Mesenchymal stem cell (in vitro differentiated cells and primary cell): ENCODE measurements around the gene ZNF525.

ENCODE experiments used
- DNase-seq: peaks from one replicate; pipeline ENCODE4 v3.0.0-alpha.2; 2013
- H2AFZ ChIP-seq: one replicate; pipeline ENCODE4 v1.6.1; 2013; ENCODE audit warnings: low read depth, mild to moderate bottlenecking, control low read depth, inconsistent platforms, low read length, moderate library complexity
- H2AK5ac ChIP-seq: 2 replicates; pipeline ENCODE4 v1.6.1; 2013; ENCODE audit warnings: low read length, moderate library complexity, mild to moderate bottlenecking, inconsistent platforms; ENCODE audit not compliant: severe bottlenecking
- H2BK120ac ChIP-seq: one replicate; pipeline ENCODE4 v1.6.1; 2013; ENCODE audit warnings: low read depth, mild to moderate bottlenecking, inconsistent platforms, low read length, moderate library complexity
- H2BK12ac ChIP-seq, 2 experiments: one replicate each; pipeline ENCODE4 v1.6.1; 2013; ENCODE audit warnings: inconsistent platforms in 2 of 2, low read length in 2 of 2, mild to moderate bottlenecking in 2 of 2, moderate library complexity in 2 of 2, control low read depth in 1 of 2
- H2BK15ac ChIP-seq: one replicate; pipeline ENCODE4 v1.6.1; 2013; ENCODE audit warnings: mild to moderate bottlenecking, low read depth, inconsistent platforms; ENCODE audit not compliant: poor library complexity, severe bottlenecking
- H2BK5ac ChIP-seq: 2 replicates; pipeline ENCODE4 v1.6.1; 2013; ENCODE audit warnings: low read depth, mild to moderate bottlenecking, low read length, control low read depth, inconsistent platforms; ENCODE audit not compliant: poor library complexity, severe bottlenecking
- H3K14ac ChIP-seq, 2 experiments: one replicate each; pipeline ENCODE4 v1.6.1; 2013; ENCODE audit warnings: inconsistent platforms in 2 of 2, low read length in 2 of 2, control low read depth in 1 of 2, mild to moderate bottlenecking in 1 of 2, moderate library complexity in 1 of 2
- H3K18ac ChIP-seq, 2 experiments: one replicate each; pipeline ENCODE4 v1.6.1; 2013; ENCODE audit warnings: inconsistent platforms in 2 of 2, low read length in 2 of 2, control low read depth in 1 of 2, low read depth in 1 of 2, mild to moderate bottlenecking in 1 of 2
- H3K23ac ChIP-seq, 2 experiments: one replicate each; pipeline ENCODE4 v1.6.1; 2013; ENCODE audit warnings: inconsistent platforms in 2 of 2, low read length in 2 of 2, mild to moderate bottlenecking in 2 of 2, moderate library complexity in 2 of 2, control low read depth in 1 of 2
- H3K27ac ChIP-seq: 2 replicates; pipeline ENCODE4 v1.5.1; 2013; ENCODE audit warnings: mild to moderate bottlenecking, moderate library complexity, low read length, control low read depth, inconsistent platforms; ENCODE audit not compliant: poor library complexity, severe bottlenecking
- H3K27me3 ChIP-seq, 2 experiments: 2 replicates each; pipeline versions ENCODE4 v1.6.1 to v1.7.0; 2013; ENCODE audit warnings: low read length in 2 of 2, mild to moderate bottlenecking in 2 of 2, moderate library complexity in 2 of 2, control low read depth in 1 of 2, inconsistent platforms in 1 of 2; ENCODE audit not compliant: control insufficient read depth in 1 of 2, insufficient read depth in 1 of 2
- H3K36me3 ChIP-seq, 2 experiments: 2 replicates each; pipeline versions ENCODE4 v1.6.1 to v1.7.0; 2013; ENCODE audit warnings: low read length in 2 of 2, control low read depth in 1 of 2, inconsistent platforms in 1 of 2, low read depth in 1 of 2, mild to moderate bottlenecking in 1 of 2; ENCODE audit not compliant: insufficient read depth in 2 of 2, control insufficient read depth in 1 of 2
- H3K4ac ChIP-seq, 2 experiments: one replicate each; pipeline ENCODE4 v1.6.1; 2013; ENCODE audit warnings: inconsistent platforms in 2 of 2, low read length in 2 of 2, mild to moderate bottlenecking in 2 of 2, moderate library complexity in 2 of 2, control low read depth in 1 of 2, low read depth in 1 of 2
- H3K4me1 ChIP-seq: 2 replicates; pipeline ENCODE4 v1.6.1; 2013; ENCODE audit warnings: low read depth, low read length, control low read depth; ENCODE audit not compliant: control insufficient read depth, insufficient read depth
- H3K4me2 ChIP-seq: 2 replicates; pipeline ENCODE4 v1.6.1; 2013; ENCODE audit warnings: low read length, mild to moderate bottlenecking, inconsistent platforms; ENCODE audit not compliant: poor library complexity, severe bottlenecking
- H3K4me3 ChIP-seq, 2 experiments: 2 replicates each; pipeline versions ENCODE4 v1.5.1 to v1.7.0; 2013; ENCODE audit warnings: low read length in 2 of 2, mild to moderate bottlenecking in 2 of 2, control low read depth in 1 of 2, low read depth in 1 of 2; ENCODE audit not compliant: insufficient read depth in 1 of 2
- H3K79me1 ChIP-seq: replicated peaks from 2 replicates; pipeline ENCODE4 v1.6.1; 2013; ENCODE audit warnings: mild to moderate bottlenecking, control low read depth, low read length, inconsistent platforms; ENCODE audit not compliant: poor library complexity, severe bottlenecking
- H3K9ac ChIP-seq: 2 replicates; pipeline ENCODE4 v1.7.0; 2013; ENCODE audit warnings: mild to moderate bottlenecking, low read length, moderate library complexity
- H3K9me3 ChIP-seq: 2 replicates; pipeline ENCODE4 v1.7.0; 2013; ENCODE audit warnings: mild to moderate bottlenecking, low read length; ENCODE audit not compliant: control insufficient read depth
- H4K8ac ChIP-seq: one replicate; pipeline ENCODE4 v1.6.1; 2013; ENCODE audit warnings: inconsistent platforms, mild to moderate bottlenecking, low read length, moderate library complexity
- H4K91ac ChIP-seq: one replicate; pipeline ENCODE4 v1.6.1; 2013; ENCODE audit warnings: mild to moderate bottlenecking, low read length, inconsistent platforms
- WGBS: methylation state at CpG from one replicate; pipeline ENCODE4 v1.1.7; 2013; ENCODE audit warnings: mixed read lengths; 5-methylcytosine and 5-hydroxymethylcytosine counted together

Gene ZNF525

DNA sequence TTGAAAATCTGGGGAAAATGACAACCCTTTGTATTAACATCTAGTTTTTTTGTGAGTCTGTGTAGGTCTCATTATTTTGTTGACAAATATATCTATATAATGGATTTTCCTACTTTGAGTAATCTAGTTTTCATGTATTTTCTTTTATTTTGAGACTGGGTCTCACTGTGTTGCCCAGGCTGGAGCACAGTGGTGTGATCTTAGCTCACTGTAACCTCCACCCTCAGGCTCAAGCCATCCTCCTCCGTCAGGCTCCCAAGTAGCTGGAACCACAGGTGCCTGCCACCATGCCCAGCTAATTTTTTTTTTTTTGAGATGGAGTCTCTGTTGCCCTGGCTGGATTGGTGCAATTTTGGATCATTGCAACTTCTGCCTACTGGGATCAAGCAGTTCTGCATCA lies 9.2 kb downstream of the ZNF525 start:
- Histone ChIP-seq H3K4me3 (no peak overlapping the region), H3K18ac (no peak overlapping the region), H3K9me3 (peaks cover 31% of the 10 kb centered on the region), H2BK120ac (no peak overlapping the region), H2AFZ (no peak overlapping the region), H2AK5ac (no peak overlapping the region), H3K4me1 (no peaks in the 10 kb centered on the region), H3K23ac (no peak overlapping the region), H2BK15ac (no peak overlapping the region), H2BK12ac (no peak overlapping the region), H3K4ac (no peak overlapping the region), H2BK5ac (no peak overlapping the region), H4K91ac (no peak overlapping the region), H3K79me1 (peaks cover 2% of the 10 kb centered on the region), H3K36me3 (peaks cover 14 to 38% of the 10 kb centered on the region in 2 experiments), H4K8ac (no peak overlapping the region), H3K9ac (no peak overlapping the region), H3K27me3 (no peaks in the 10 kb centered on the region), H3K4me2 (no peak overlapping the region), H3K14ac (no peak overlapping the region), H3K27ac (no peak overlapping the region)
- 75% methylated on average over 1 of the region's 1 CpG for WGBS
- DNase-seq: no peak

DNA sequence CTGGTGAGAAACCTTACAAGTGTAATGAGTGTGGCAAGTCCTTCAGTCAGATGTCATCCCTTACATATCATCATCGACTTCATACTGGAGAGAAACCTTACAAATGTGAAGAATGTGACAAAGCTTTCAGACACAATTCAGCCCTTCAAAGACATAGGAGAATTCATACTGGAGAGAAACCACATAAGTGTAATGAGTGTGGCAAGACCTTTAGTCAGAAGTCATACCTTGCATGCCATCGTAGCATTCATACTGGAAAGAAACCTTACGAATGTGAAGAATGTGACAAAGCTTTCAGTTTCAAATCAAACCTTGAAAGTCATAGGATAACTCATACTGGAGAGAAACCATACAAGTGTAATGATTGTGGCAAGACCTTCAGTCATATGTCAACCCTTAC lies 15.9 kb downstream of the ZNF525 start:
- Histone ChIP-seq H3K4me1 (no peaks in the 10 kb centered on the region), H2BK15ac (no peak overlapping the region), H2BK5ac (no peak overlapping the region), H2BK12ac (no peak overlapping the region), H3K23ac (no peak overlapping the region), H3K4ac (no peak overlapping the region), H3K14ac (no peak overlapping the region), H2AK5ac (no peak overlapping the region), H4K91ac (no peak overlapping the region), H3K18ac (no peak overlapping the region), H2AFZ (no peak overlapping the region), H3K9me3 (peaks cover 86% of the 10 kb centered on the region), H3K4me2 (no peak overlapping the region), H3K9ac (no peak overlapping the region), H3K27ac (no peak overlapping the region), H3K79me1 (no peaks in the 10 kb centered on the region), H3K4me3 (no peak overlapping the region), H2BK120ac (no peak overlapping the region), H3K27me3 (no peaks in the 10 kb centered on the region), H4K8ac (no peak overlapping the region), H3K36me3 (peaks cover 21 to 26% of the 10 kb centered on the region in 2 experiments)
- no peak for DNase-seq
- 100% methylated on average over 3 of the region's 3 CpGs for WGBS

DNA sequence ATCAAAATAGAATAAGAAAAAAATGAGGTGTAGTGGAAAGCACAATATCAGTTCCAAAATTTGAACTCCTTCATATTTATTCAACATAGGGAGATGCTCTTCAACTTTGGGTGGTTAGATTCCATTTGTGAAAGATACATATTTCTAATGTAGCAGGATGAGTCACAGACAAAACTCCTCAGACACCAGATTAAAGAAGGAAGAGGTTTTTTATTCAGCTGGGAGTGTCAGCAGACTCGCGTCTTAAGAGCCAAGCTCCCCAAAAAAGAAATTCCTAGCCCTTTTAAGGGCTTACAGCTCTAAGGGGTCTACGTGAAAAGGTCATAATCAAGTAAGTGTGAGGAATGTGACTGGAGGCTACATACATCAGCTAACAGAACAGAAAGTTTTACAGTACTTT lies 22.7 kb downstream of the ZNF525 start:
- Histone ChIP-seq H3K27ac (no peak overlapping the region), H3K23ac (no peak overlapping the region), H2BK5ac (no peak overlapping the region), H2BK120ac (no peak overlapping the region), H3K4ac (no peak overlapping the region), H3K27me3 (no peaks in the 10 kb centered on the region), H3K79me1 (no peaks in the 10 kb centered on the region), H3K36me3 (no peaks in the 10 kb centered on the region), H3K4me1 (no peaks in the 10 kb centered on the region), H4K91ac (no peak overlapping the region), H3K4me3 (no peak overlapping the region), H3K9me3 (peaks cover 45% of the 10 kb centered on the region), H2BK12ac (no peak overlapping the region), H4K8ac (no peak overlapping the region), H3K9ac (no peak overlapping the region), H3K4me2 (no peak overlapping the region), H2AK5ac (no peak overlapping the region), H2AFZ (no peak overlapping the region), H2BK15ac (no peak overlapping the region), H3K18ac (no peak overlapping the region), H3K14ac (no peak overlapping the region)
- WGBS: no CpG with 5 or more reads among the region's 3 CpGs
- no peak for DNase-seq

DNA sequence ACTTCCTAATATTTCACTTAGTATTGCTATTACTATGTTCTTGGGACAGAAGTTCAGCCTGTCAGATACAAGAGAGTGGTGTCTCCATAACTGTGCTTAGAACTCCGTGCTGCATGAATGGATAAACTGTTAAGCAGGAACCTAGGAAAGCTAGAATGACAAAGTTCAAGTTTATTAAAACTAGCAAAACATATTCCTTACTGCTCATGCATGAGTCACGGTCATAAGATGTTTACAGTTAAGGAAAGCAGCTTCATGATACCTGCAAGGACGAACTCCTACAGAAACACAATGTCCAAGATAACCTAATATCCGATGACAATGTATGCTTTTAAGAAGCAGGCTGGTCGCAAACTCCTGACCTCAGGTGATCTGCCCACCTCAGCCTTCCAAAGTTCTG lies 23.4 kb downstream of the ZNF525 start:
- H3K27me3 ChIP-seq: no peaks in the 10 kb centered on the region

More for the DNA sequence above, 23.4 kb downstream of the ZNF525 start:
- Histone ChIP-seq H3K18ac (no peak overlapping the region), H3K4ac (no peak overlapping the region), H3K79me1 (no peaks in the 10 kb centered on the region), H4K91ac (no peak overlapping the region), H2AK5ac (no peak overlapping the region), H3K4me2 (no peak overlapping the region), H3K4me1 (peaks cover under 1% of the 10 kb centered on the region), H2BK15ac (no peak overlapping the region), H3K14ac (no peak overlapping the region), H3K27ac (no peak overlapping the region), H3K23ac (no peak overlapping the region), H3K9ac (no peak overlapping the region), H2BK12ac (no peak overlapping the region), H2BK120ac (no peak overlapping the region), H2AFZ (no peak overlapping the region), H2BK5ac (no peak overlapping the region), H3K36me3 (no peaks in the 10 kb centered on the region), H4K8ac (no peak overlapping the region), H3K4me3 (no peak overlapping the region), H3K9me3 (peaks cover 37% of the 10 kb centered on the region)
- DNase-seq: no peak
- 91% methylated on average over 5 of the region's 5 CpGs for WGBS
